A673 (cell line): ENCODE data around the gene GALNT14. TPM values are rescaled to one million over a fixed set of nuclear protein-coding genes. Genes with fewer than 3 reads are reported as not detected.

Experiments used
- BruUV-seq: library from RNA; stranded (reverse); fragments of 400-500 nt; replicated peaks from 2 replicates; lab custom pipeline; 2021; lab: Mats Ljungman, UMichigan
- CTCF ChIA-PET: fragments of 300-600 bp; sonication (Branson Sonifier 250); formaldehyde crosslinking; loops from one replicate; lab custom pipeline; 2022; ENCODE audit warnings: antibody characterized with exemption; lab: Charles Lee
- POLR2A ChIA-PET: fragments of 300-600 bp; sonication (Branson Sonifier 250); formaldehyde crosslinking; loops from one replicate; lab custom pipeline; 2022; ENCODE audit warnings: antibody characterized with exemption; ENCODE audit not compliant: low non-redundant PET; lab: Charles Lee
- DNase-seq: peaks from one replicate; pipeline ENCODE4 v3.0.0-alpha.2; 2015; ENCODE audit warnings: low spot score
- H3K27ac ChIP-seq: fragments of 200-600 bp; sonication (generic); 2 replicates; pipeline ENCODE4 v1.5.1; 2016; ENCODE audit warnings: mixed run types, low read depth, mild to moderate bottlenecking, mixed read lengths, antibody characterized with exemption, low read length; ENCODE audit not compliant: poor library complexity, severe bottlenecking
- H3K27me3 ChIP-seq: fragments of 200-600 bp; sonication (generic); replicated peaks from 2 replicates; pipeline ENCODE4 v1.6.1; 2017; ENCODE audit warnings: mixed run types, low read depth, mild to moderate bottlenecking, mixed read lengths, antibody characterized with exemption, low read length; ENCODE audit not compliant: insufficient read depth, poor library complexity
- H3K36me3 ChIP-seq: fragments of 200-600 bp; sonication (generic); 2 replicates; pipeline ENCODE4 v1.6.1; 2016; ENCODE audit warnings: mixed run types, mild to moderate bottlenecking, mixed read lengths, antibody characterized with exemption, low read length; ENCODE audit not compliant: insufficient read depth, poor library complexity, severe bottlenecking
- H3K4me1 ChIP-seq: fragments of 200-600 bp; sonication (generic); 2 replicates; pipeline ENCODE4 v1.6.1; 2017; ENCODE audit warnings: mixed run types, mild to moderate bottlenecking, mixed read lengths, antibody characterized with exemption, low read length; ENCODE audit not compliant: insufficient read depth, poor library complexity, severe bottlenecking
- H3K4me3 ChIP-seq: fragments of 200-600 bp; sonication (generic); 2 replicates; pipeline ENCODE4 v1.5.1; 2016; ENCODE audit warnings: low read depth, mixed run types, mild to moderate bottlenecking, mixed read lengths, low read length; ENCODE audit not compliant: poor library complexity, severe bottlenecking
- H3K9me3 ChIP-seq: fragments of 200-600 bp; sonication (generic); 2 replicates; pipeline ENCODE4 v1.6.1; 2016; ENCODE audit warnings: mixed run types, low read depth, mild to moderate bottlenecking, mixed read lengths, antibody characterized with exemption, low read length; ENCODE audit not compliant: poor library complexity, severe bottlenecking
- CTCF ChIP-seq: fragments of 300-800, 200-600 bp; sonication (generic); conservative IDR thresholded peaks from 2 replicates; pipeline ENCODE4 v1.5.1; 2017; ENCODE audit warnings: low read depth, mild to moderate bottlenecking, antibody characterized with exemption, low read length, moderate library complexity, mixed read lengths
- EZH2 ChIP-seq: fragments of 200-600 bp; sonication (generic); IDR thresholded peaks from 2 replicates; pipeline ENCODE4 v1.6.1; 2017; ENCODE audit warnings: borderline replicate concordance, low read depth, mild to moderate bottlenecking, mixed read lengths, antibody characterized with exemption, low read length; ENCODE audit not compliant: poor library complexity, severe bottlenecking
- intact Hi-C: fragments of 100-400 bp; cut with micrococcal nuclease; formaldehyde crosslinking; loops from one replicate; pipeline ENCODE4 v1.10.0; 2022; ENCODE audit not compliant: unreplicated experiment
- total RNA-seq: library from RNA; stranded (reverse); gene quantifications from 2 replicates; pipeline ENCODE4 v1.2.3, GENCODE V29; 2021

GALNT14 gene
- total RNA-seq, 1 experiment from 2014 or later: 9.7 TPM

GRCh38 chr2:31052284-31052683 lies 86.0 kb downstream of the GALNT14 start:
- DNase-seq: no peak
- no peak for TF ChIP-seq EZH2
- no peak for TF ChIP-seq CTCF
- no TSS peak for BruUV-seq
- intact Hi-C loops: no loop called here
- Histone ChIP-seq H3K4me3 (no peak overlapping the region), H3K27ac (no peak overlapping the region), H3K36me3 (no peaks in the 10 kb centered on the region), H3K4me1 (no peaks in the 10 kb centered on the region), H3K9me3 (no peaks in the 10 kb centered on the region), H3K27me3 (no peaks in the 10 kb centered on the region)
- CTCF ChIA-PET: no interaction called here
- POLR2A ChIA-PET: no interaction called here

DNA sequence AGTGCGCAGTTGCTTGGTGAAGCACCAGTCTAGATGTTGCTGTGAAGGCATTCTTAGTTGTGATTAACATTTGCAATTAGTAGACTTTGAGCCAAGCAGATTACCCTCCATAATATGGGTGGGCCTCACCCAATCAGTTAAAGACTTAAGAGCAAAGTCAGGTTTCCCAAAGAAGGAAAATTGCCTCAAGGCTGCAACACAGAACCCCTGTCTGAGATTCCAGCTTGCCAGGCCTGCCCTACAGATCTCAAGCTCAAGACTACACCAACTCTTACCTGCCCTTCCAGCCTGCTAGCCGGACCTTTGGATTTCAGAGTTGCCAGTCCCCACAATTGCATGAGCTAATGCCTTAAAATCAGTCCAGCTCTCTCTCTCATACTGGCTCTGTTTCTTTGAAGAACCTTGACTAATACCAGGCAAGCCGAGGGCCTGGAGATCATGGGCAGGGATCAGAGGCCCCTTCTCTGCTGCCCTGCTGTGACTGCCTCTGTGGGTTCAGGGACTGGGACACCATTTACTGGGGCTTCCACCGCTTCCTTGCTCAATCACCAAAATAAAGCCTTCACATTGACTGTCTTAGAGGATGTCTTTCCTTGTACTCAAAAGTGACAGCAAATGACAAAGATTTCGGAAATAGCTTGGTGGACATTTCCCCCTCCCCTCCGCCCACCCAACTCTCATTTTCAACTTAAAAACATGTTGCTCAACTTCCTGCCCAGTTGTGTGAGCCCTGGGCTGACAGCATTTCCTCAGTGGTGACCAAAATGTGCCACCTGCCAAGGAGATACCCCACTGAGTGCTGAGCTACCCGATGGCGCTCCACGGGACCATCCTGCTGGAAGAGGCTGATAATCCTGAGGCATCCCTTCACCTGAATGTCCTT lies 86.7 kb downstream of the GALNT14 start:
- BruUV-seq: no TSS peak
- intact Hi-C loops: no loop called here
- Histone ChIP-seq H3K9me3 (no peaks in the 10 kb centered on the region), H3K4me1 (no peaks in the 10 kb centered on the region), H3K36me3 (no peaks in the 10 kb centered on the region), H3K4me3 (no peak overlapping the region), H3K27ac (no peak overlapping the region), H3K27me3 (no peaks in the 10 kb centered on the region)
- CTCF ChIA-PET: no interaction called here
- DNase-seq: no peak
- TF ChIP-seq EZH2: no peak
- POLR2A ChIA-PET: no interaction called here

DNA sequence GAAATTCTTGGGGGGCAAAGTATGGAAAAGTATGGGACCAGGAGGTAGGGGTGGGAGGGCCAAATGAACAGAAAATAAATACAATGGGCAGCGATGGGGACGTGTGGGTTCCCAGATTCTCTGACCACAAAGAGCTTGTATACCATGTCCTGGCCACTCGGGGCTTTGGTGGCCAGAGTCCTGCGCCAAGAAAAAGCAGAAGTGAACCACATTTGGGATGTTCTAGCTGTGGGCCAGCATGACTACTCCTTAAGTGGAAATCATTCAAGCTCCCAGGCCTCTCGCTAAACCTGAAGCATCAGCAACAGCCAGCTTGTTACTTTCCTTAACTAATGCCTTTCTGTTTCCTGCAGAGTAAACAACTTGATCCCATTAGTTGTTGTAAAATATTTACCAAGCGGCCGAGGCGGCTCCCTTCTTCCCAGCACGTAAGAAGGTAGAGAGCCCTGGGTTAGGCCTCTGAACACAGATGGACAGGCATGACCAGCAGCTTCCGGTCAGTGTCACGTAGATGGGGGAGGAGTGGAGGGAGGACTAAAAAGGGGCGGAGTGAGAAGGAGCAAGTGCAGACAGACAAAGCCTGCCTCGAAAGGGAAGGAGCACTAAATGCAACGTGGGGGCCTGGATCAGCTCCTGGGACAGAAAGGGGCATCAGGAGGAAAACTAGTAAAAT lies 88.2 kb downstream of the GALNT14 start:
- no peak for TF ChIP-seq CTCF
- TF ChIP-seq EZH2: no peak
- ChIA-PET CTCF (no interaction called here), POLR2A (no interaction called here)
- H3K9me3 ChIP-seq: no peaks in the 10 kb centered on the region
- intact Hi-C loops: no loop called here
- no peaks in the 10 kb centered on the region for H3K36me3 ChIP-seq
- H3K4me1 ChIP-seq: no peaks in the 10 kb centered on the region
- H3K27ac ChIP-seq: no peak overlapping the region
- no TSS peak for BruUV-seq
- no peak for DNase-seq
- no peak overlapping the region for H3K4me3 ChIP-seq
- no peaks in the 10 kb centered on the region for H3K27me3 ChIP-seq
